Mucosa of stomach (tissue), 1 donor: ENCODE data around the gene DEDD2.

Source experiments
- H3K27me3 ChIP-seq: one replicate; pipeline ENCODE4 v1.7.0; 2013; ENCODE audit warnings: mild to moderate bottlenecking, low read length; ENCODE audit not compliant: control insufficient read depth, insufficient read depth
- H3K36me3 ChIP-seq: one replicate; pipeline ENCODE4 v1.7.0; 2013; ENCODE audit warnings: low read length; ENCODE audit not compliant: control insufficient read depth, insufficient read depth
- H3K4me1 ChIP-seq: one replicate; pipeline ENCODE4 v1.7.0; 2013; ENCODE audit warnings: mild to moderate bottlenecking, low read length; ENCODE audit not compliant: control insufficient read depth, insufficient read depth
- H3K4me3 ChIP-seq: one replicate; pipeline ENCODE4 v1.7.0; 2013; ENCODE audit warnings: low read length
- H3K9ac ChIP-seq: one replicate; pipeline ENCODE4 v1.7.0; 2013; ENCODE audit warnings: mild to moderate bottlenecking, low read length, moderate library complexity
- H3K9me3 ChIP-seq: one replicate; pipeline ENCODE4 v1.7.0; 2013; ENCODE audit warnings: mild to moderate bottlenecking, low read length, moderate library complexity; ENCODE audit not compliant: control insufficient read depth
- donor health status: Pancreatic carcinoma.

DEDD2 gene

GRCh38 chr19:42168206-42168605, 49.3 kb downstream of the DEDD2 start:
- Histone ChIP-seq H3K4me1 (no peaks in the 10 kb centered on the region), H3K9ac (no peak overlapping the region), H3K9me3 (no peaks in the 10 kb centered on the region), H3K36me3 (no peaks in the 10 kb centered on the region), H3K4me3 (no peak overlapping the region), H3K27me3 (no peaks in the 10 kb centered on the region)

DNA sequence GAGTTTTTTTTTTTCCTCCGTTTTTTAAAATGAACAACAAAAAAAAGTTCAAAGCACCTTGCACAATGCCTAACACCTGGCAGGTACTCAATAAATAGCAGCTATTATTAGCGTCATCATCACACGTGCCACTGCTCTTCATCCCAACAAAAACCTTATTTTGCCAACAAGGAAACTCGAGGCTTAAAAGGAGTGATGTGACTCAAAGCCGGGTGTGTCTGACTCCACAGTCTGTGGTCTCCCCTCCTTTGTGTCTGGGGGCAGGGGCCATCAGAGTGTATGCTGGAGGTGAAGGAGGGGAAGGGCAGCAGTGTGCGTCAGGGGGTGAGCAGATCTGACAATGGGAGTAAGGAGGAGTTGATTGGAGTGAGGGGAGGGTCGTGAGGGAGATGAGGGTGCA, 51.2 kb downstream of the DEDD2 start:
- no peaks in the 10 kb centered on the region for H3K27me3 ChIP-seq
- no peak overlapping the region for H3K9ac ChIP-seq
- H3K36me3 ChIP-seq = no peaks in the 10 kb centered on the region
- H3K9me3 ChIP-seq = no peaks in the 10 kb centered on the region
- H3K4me3 ChIP-seq = no peak overlapping the region
- H3K4me1 ChIP-seq = no peaks in the 10 kb centered on the region

DNA sequence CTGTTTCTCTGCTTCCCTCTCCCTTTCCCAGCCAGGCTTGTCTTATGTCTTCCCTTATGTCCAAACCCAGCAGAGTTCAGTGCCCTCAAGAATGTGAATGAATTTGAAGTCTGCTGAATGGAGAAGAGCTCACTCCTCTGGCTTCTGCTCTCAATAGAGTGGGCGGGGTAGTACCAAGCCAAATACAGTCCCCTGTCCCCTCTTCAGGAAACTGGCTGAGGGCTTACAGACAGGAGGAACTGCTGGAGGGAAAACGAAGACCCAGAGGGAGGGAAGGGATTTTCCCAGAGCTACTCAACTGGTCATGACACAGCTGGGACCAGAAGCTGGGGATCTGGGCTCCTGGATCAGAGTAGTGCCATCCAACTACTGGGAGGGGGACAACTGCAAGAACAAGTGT, 52.3 kb downstream of the DEDD2 start:
- no peak overlapping the region for H3K4me3 ChIP-seq
- no peaks in the 10 kb centered on the region for H3K36me3 ChIP-seq
- no peaks in the 10 kb centered on the region for H3K4me1 ChIP-seq
- H3K27me3 ChIP-seq = no peaks in the 10 kb centered on the region
- H3K9me3 ChIP-seq = no peaks in the 10 kb centered on the region
- H3K9ac ChIP-seq = no peak overlapping the region

GRCh38 chr19:42161616-42162263, 55.7 kb downstream of the DEDD2 start:
- Histone ChIP-seq H3K9me3 (no peaks in the 10 kb centered on the region), H3K27me3 (peaks cover 5% of the 10 kb centered on the region), H3K9ac (no peak overlapping the region), H3K36me3 (no peaks in the 10 kb centered on the region), H3K4me3 (no peak overlapping the region), H3K4me1 (no peaks in the 10 kb centered on the region)

DNA sequence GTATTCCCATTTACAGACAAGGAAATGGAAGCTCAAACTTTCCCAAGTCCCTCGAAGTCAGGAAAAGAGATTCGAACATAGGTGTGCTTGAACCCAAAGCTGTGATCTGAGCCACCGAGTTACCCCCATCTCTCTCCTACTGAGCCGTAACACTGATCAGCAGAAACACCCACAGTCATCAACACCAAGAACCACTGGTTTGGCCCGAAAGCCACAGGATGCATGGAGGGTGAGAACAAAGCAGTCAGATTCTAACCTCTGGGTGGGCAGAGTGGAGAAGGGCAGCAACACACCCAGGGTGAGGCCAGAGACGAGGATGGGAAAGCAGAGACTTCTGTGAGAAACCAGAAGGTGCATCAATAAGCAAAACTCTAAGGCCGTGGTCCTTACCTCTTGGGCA, 57.5 kb downstream of the DEDD2 start:
- Histone ChIP-seq H3K9me3 (no peaks in the 10 kb centered on the region), H3K4me3 (no peak overlapping the region), H3K36me3 (no peaks in the 10 kb centered on the region), H3K9ac (no peak overlapping the region), H3K27me3 (peaks cover 16% of the 10 kb centered on the region), H3K4me1 (no peaks in the 10 kb centered on the region)

DNA sequence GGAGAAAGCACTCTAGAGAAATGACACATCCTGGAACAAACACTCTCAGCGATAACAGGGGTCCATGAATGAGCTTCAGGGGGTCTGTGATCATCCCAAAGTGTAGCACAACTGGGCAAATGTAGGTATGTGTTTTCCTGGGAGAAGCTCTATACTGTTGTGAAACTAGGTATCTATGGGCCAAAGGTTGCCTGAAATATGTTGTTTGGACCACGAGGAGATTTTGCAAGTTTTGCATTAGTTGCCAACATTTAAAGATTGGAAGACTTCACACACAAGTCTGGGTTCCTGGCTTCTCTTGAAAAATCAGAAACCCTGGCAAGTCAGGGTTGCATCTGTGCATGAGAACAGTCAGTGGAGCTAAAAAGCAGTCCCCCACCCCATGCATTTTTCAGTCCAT, 58.6 kb downstream of the DEDD2 start:
- H3K9ac ChIP-seq = no peak overlapping the region
- no peaks in the 10 kb centered on the region for H3K9me3 ChIP-seq
- H3K4me1 ChIP-seq = no peaks in the 10 kb centered on the region
- no peak overlapping the region for H3K4me3 ChIP-seq
- peaks cover 24% of the 10 kb centered on the region for H3K27me3 ChIP-seq
- no peaks in the 10 kb centered on the region for H3K36me3 ChIP-seq

DNA sequence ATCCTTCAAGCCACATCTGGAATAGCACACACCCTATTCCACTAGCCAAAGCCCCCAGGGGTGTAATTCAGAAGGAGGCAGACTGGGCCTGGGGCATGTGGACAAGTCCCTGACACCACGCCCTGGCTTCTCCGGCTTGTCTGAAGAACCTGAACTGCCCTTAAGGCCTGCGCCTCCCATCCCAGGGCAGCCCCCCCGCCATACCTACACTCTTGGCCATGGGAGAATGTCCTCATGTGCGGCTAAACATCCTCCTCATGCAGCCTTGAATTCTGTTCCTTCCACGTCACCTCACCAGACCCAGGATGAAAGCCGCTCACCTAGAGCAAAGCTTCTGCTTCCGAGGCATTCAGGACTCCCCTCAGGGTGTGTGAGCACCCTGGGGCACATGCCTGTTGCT, 60.9 kb downstream of the DEDD2 start:
- Histone ChIP-seq H3K9me3 (no peaks in the 10 kb centered on the region), H3K4me1 (no peaks in the 10 kb centered on the region), H3K9ac (no peak overlapping the region), H3K36me3 (no peaks in the 10 kb centered on the region), H3K4me3 (no peak overlapping the region), H3K27me3 (peaks cover 43% of the 10 kb centered on the region)

GRCh38 chr19:42155796-42156195, 61.7 kb downstream of the DEDD2 start:
- Histone ChIP-seq H3K9ac (no peak overlapping the region), H3K27me3 (peaks cover 50% of the 10 kb centered on the region), H3K9me3 (no peaks in the 10 kb centered on the region), H3K4me1 (no peaks in the 10 kb centered on the region), H3K36me3 (no peaks in the 10 kb centered on the region), H3K4me3 (no peak overlapping the region)

DNA sequence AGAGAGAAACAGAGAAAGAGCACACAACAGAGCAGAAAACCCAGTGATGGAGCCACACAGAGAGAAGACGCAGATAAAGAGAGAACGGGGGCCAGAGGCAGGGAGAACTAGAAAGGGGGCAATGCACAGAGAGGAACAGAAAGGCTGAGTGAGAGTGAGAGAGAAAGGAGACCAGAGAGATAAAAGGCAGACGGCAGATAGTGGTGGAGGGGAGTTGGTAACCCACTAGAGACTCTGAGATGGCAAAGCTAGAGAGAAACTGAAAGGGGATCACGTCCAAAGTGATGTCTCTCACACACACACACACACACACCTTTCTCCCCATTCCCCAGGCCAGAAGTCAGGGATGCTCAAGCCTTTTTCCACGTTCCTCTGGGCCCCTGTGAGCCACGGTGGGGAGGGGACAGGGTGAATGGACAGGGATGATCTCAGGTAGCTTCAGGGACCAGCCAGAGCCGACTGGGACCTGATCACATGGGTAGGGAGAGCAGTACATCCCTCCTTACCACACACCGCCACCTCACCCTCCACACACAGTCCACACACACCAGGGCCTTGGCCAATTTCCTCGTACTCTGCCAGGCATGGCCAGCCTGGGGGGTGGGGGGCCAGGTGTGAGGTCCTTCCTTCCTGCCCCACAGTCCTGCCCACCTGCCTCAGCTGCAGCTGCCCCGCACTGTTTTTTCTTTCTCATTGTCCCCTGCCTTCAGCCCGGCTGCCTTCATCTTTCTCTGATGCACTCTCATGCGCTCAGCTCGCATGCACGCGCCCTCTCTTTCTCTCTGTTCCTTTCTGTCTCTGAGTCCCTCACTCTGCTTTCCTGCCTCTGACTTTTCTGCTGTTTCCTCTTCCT, 62.8 kb downstream of the DEDD2 start:
- Histone ChIP-seq H3K27me3 (peaks cover 51% of the 10 kb centered on the region), H3K9ac (no peak overlapping the region), H3K36me3 (no peaks in the 10 kb centered on the region), H3K4me1 (no peaks in the 10 kb centered on the region), H3K9me3 (no peaks in the 10 kb centered on the region), H3K4me3 (no peak overlapping the region)

DNA sequence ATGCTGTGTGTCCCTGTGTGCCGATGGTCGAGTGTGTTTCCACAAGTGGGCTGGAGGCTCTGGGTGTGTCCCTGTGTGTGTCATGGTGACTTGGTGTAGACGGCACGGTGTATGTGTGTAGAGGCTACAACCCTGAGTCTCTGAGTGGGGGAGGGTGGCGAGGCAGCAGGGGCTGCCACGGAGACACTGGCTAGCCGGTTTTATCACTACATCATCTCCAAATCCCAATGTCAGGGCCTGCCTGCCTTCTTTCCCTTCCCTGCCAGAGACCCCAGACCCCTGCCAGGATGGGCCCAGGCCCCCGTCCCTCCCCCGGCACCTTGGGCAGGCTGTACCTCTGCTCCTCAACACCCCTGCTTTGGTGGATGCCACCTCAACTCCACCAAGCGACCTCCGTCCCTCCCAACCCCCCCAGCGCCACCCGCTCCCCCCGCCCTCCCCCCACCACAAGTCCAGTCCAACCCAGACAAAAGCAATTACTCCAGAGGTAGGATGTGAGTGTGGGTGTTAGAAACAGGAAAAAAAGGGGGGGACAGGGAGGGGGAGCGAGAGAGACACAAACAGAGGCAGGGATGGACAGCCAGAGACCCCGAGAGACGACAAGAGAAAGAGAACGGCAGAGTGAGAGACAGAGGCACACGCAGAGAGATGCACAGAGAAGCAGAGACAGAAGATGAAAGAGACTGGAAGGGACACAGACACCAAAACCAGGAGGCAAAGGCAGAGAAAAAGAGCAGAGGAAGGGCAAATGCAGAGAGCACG, 63.6 kb downstream of the DEDD2 start:
- Histone ChIP-seq H3K36me3 (no peaks in the 10 kb centered on the region), H3K4me3 (no peak overlapping the region), H3K9me3 (no peaks in the 10 kb centered on the region), H3K27me3 (peaks cover 49% of the 10 kb centered on the region), H3K9ac (no peak overlapping the region), H3K4me1 (no peaks in the 10 kb centered on the region)

- H3K4me3 ChIP-seq = no peak overlapping the region
- H3K9me3 ChIP-seq = no peaks in the 10 kb centered on the region
- H3K36me3 ChIP-seq = no peaks in the 10 kb centered on the region
- no peaks in the 10 kb centered on the region for H3K4me1 ChIP-seq
- peaks cover 47% of the 10 kb centered on the region for H3K27me3 ChIP-seq
- H3K9ac ChIP-seq = no peak overlapping the region
Measured at GRCh38 chr19:42152910-42153671, 64.4 kb downstream of the DEDD2 start.
